Omental fat pad (tissue), 4 donors: ENCODE measurements around the gene RNF141. TPM values are rescaled to one million over a fixed set of nuclear protein-coding genes. Genes with fewer than 3 reads are reported as not detected.

Source experiments
- ATAC-seq: fragments of 150-250 bp; one replicate; pipeline ENCODE4 v1.9.1; 2016; ENCODE audit warnings: mild to moderate bottlenecking, moderate library complexity; ENCODE audit not compliant: low FRiP score
- DNase-seq: peaks from one replicate; pipeline ENCODE4 v3.0.0-alpha.2; 2019; ENCODE audit warnings: low spot score
- CTCF ChIP-seq, 3 donors: fragments of 450-650 bp; IDR thresholded peaks; one replicate each; pipeline ENCODE4 v1.5.1; 2016 to 2017; ENCODE audit warnings: antibody characterized with exemption in 3 of 3, mild to moderate bottlenecking in 3 of 3, moderate library complexity in 2 of 3
- total RNA-seq, 4 donors: library from RNA; depleted of rRNA; stranded (reverse); fragments of >200 nt; gene quantifications; one replicate each; pipeline ENCODE4 v1.1.0, GENCODE V29; 2016

RNF141 gene
- total RNA-seq: 10 to 100 TPM; 20.0 to 35.8 (median 26.5) TPM

- DNase-seq (peak; percentile 93), ATAC-seq (peak; percentile 99)
- peak in 2 of 3 donors; percentile 24 to 55 for TF ChIP-seq CTCF (IDR thresholded peaks at IDR 0.05)
These were observed at the start of gene RNF141 for GRCh38 chr11:10540915-10541560. TSS of gene RNF141 (minus strand) at chr11:10541187. CDS start at chr11:10534158, 7,029 bp downstream.

GRCh38 chr11:10590218-10590915, 49.4 kb upstream of the RNF141 start:
- no peak for DNase-seq
- ATAC-seq: no peak
- TF ChIP-seq CTCF (IDR thresholded peaks at IDR 0.05): no peak

- TF ChIP-seq CTCF (IDR thresholded peaks at IDR 0.05): no peak
- ATAC-seq (no peak), DNase-seq (no peak)
These were observed 47.9 kb upstream of the RNF141 start for GRCh38 chr11:10588904-10589303.

GRCh38 chr11:10587995-10588394, 47.0 kb upstream of the RNF141 start:
- DNase-seq (no peak), ATAC-seq (no peak)
- no peak for TF ChIP-seq CTCF (IDR thresholded peaks at IDR 0.05)

GRCh38 chr11:10587388-10587787, 46.4 kb upstream of the RNF141 start:
- ATAC-seq: no peak
- DNase-seq: no peak

GRCh38 chr11:10584071-10584501, 43.1 kb upstream of the RNF141 start:
- no peak for DNase-seq
- no peak for TF ChIP-seq CTCF (IDR thresholded peaks at IDR 0.05)
- ATAC-seq: no peak

More at GRCh38 chr11:10587388-10587787, 46.4 kb upstream of the RNF141 start:
- TF ChIP-seq CTCF (IDR thresholded peaks at IDR 0.05): no peak
